ENCODE data around the gene INTS11.

INTS11 gene

GRCh38 chr1:1290238-1290731 is 34.2 kb downstream of the INTS11 start (continued):
- TF ChIP-seq PRDM6 (tag by site-specific recombination; IDR thresholded peaks at IDR 0.05) (no peak), SALL2 (tag by site-specific recombination; IDR thresholded peaks at IDR 0.05; ENCODE audit: borderline replicate concordance) (no peak), ZNF549 (tag by site-specific recombination; IDR thresholded peaks at IDR 0.05) (no peak), ATF2 (tag by site-specific recombination; IDR thresholded peaks at IDR 0.05; ENCODE audit: low read depth) (no peak), ZNF223 (tag by site-specific recombination; IDR thresholded peaks at IDR 0.05) (no peak), ZNF114 (tag by site-specific recombination; IDR thresholded peaks at IDR 0.05) (no peak), ZNF518A (tag by site-specific recombination; conservative IDR thresholded peaks at IDR 0.05; ENCODE audit: low read depth) (no peak), ZNF26 (tag by site-specific recombination; IDR thresholded peaks at IDR 0.05) (no peak), OVOL3 (tag by site-specific recombination; IDR thresholded peaks at IDR 0.05) (no peak), ZNF639 (tag by site-specific recombination; IDR thresholded peaks at IDR 0.05) (no peak), ZFHX2 (tag by site-specific recombination; conservative IDR thresholded peaks at IDR 0.05) (peak; percentile 46; the same call in 1 of the 2 replicates), GLIS1 (tag by site-specific recombination; IDR thresholded peaks at IDR 0.05) (peak; percentile 41), ZNF664 (tag by site-specific recombination; IDR thresholded peaks at IDR 0.05) (no peak)

GRCh38 chr1:1287288-1288110 is 37.0 kb downstream of the INTS11 start:
- Histone ChIP-seq H3K4me1 (ENCODE audit: control insufficient read depth, insufficient read depth, low read length) (no peaks in the 10 kb centered on the region), H3K36me3 (ENCODE audit: control insufficient read depth in 2 of 2, insufficient read depth in 1 of 2, low read length in 2 of 2) (peaks cover 0 to 1% of the 10 kb centered on the region in 2 experiments; a peak in 1 of 3 replicates), H3K27ac (ENCODE audit: extremely low read depth, low read depth, low read length) (no peak overlapping the region), H3K4me3 (ENCODE audit: low read depth, low read length) (no peak overlapping the region), H3K9me3 (ENCODE audit: control insufficient read depth, insufficient read depth, low read depth, low read length) (no peaks in the 10 kb centered on the region)
- POLR2A ChIA-PET = interaction anchor here (1.1 kb wide), 1 partner anchor 14 kb away, joined by 3 read pairs; the partner anchor contains the start of gene UBE2J2
- CTCF ChIA-PET = interaction anchor here (0.6 kb wide), 1 partner anchor 170 kb away, joined by 3 read pairs; no protein-coding TSS in a partner anchor
- TF ChIP-seq ZNF362 (tag by site-specific recombination; IDR thresholded peaks at IDR 0.05) (no peak), CTCF (tag by site-specific recombination; IDR thresholded peaks at IDR 0.05) (no peak), ZNF548 (tag by site-specific recombination; IDR thresholded peaks at IDR 0.05) (no peak), ZNF26 (tag by site-specific recombination; IDR thresholded peaks at IDR 0.05) (no peak)

All from HEK293 (cell line).